ENCODE data around the gene DUSP16.

- TF ChIP-seq, protein P1, sequence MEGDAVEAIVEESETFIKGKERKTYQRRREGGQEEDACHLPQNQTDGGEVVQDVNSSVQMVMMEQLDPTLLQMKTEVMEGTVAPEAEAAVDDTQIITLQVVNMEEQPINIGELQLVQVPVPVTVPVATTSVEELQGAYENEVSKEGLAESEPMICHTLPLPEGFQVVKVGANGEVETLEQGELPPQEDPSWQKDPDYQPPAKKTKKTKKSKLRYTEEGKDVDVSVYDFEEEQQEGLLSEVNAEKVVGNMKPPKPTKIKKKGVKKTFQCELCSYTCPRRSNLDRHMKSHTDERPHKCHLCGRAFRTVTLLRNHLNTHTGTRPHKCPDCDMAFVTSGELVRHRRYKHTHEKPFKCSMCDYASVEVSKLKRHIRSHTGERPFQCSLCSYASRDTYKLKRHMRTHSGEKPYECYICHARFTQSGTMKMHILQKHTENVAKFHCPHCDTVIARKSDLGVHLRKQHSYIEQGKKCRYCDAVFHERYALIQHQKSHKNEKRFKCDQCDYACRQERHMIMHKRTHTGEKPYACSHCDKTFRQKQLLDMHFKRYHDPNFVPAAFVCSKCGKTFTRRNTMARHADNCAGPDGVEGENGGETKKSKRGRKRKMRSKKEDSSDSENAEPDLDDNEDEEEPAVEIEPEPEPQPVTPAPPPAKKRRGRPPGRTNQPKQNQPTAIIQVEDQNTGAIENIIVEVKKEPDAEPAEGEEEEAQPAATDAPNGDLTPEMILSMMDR (IDR thresholded peaks at IDR 0.05; ENCODE audit: insufficient read depth, low read length): no peak
- TF ChIP-seq GABPA (IDR thresholded peaks at IDR 0.05; ENCODE audit: low read depth): no peak
Measured at GRCh38 chr12:12511895-12512711, 50.6 kb downstream of the DUSP16 start.
